ENCODE results near the gene MMP20.

DNA sequence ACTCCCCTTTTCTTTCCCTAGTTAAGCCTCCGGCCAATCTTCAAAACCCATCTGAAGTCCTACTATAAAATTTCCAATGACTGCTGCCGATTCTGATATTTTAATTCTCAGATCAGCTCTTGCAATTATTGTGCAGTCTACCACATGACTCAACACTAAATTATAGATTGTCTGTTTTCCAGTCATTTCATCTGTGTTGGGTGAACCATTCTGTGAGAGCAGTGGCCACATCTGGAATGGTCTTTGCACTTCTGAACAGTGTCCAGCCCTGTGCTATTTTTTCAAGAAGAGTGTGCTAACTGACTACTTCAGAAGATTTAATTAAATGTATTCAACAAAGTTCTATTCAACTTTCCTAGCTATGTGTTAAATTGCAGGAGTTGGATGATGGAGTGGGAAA is 47.4 kb downstream of the MMP20 start:
- TF ChIP-seq, protein P1, sequence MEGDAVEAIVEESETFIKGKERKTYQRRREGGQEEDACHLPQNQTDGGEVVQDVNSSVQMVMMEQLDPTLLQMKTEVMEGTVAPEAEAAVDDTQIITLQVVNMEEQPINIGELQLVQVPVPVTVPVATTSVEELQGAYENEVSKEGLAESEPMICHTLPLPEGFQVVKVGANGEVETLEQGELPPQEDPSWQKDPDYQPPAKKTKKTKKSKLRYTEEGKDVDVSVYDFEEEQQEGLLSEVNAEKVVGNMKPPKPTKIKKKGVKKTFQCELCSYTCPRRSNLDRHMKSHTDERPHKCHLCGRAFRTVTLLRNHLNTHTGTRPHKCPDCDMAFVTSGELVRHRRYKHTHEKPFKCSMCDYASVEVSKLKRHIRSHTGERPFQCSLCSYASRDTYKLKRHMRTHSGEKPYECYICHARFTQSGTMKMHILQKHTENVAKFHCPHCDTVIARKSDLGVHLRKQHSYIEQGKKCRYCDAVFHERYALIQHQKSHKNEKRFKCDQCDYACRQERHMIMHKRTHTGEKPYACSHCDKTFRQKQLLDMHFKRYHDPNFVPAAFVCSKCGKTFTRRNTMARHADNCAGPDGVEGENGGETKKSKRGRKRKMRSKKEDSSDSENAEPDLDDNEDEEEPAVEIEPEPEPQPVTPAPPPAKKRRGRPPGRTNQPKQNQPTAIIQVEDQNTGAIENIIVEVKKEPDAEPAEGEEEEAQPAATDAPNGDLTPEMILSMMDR (IDR thresholded peaks at IDR 0.05; ENCODE audit: insufficient read depth, low read depth, low read length), result no peak
- TF ChIP-seq EZH2 (IDR thresholded peaks at IDR 0.05; ENCODE audit: insufficient read depth, low read length), result no peak

Data from astrocyte (in vitro differentiated cells and primary cell).